Activated CD4-positive, alpha-beta T cell treated with anti-CD3 and anti-CD28 coated beads, Interleukin-2, amount 50 U/mL, for 24 hours (primary cell): ENCODE measurements around the gene HUS1.
"Not testable (repeated sequence)": the region's sequence is repeated elsewhere in the genome, so short reads cannot be mapped to it uniquely, and the experiment has no call there.

ENCODE experiments used
- DNase-seq, 2 donors: peaks; one replicate each; pipeline ENCODE4 v3.0.0-alpha.2; 2020; ENCODE audit warnings: low read depth in 1 of 2, low spot score in 1 of 2

The HUS1 gene

DNA sequence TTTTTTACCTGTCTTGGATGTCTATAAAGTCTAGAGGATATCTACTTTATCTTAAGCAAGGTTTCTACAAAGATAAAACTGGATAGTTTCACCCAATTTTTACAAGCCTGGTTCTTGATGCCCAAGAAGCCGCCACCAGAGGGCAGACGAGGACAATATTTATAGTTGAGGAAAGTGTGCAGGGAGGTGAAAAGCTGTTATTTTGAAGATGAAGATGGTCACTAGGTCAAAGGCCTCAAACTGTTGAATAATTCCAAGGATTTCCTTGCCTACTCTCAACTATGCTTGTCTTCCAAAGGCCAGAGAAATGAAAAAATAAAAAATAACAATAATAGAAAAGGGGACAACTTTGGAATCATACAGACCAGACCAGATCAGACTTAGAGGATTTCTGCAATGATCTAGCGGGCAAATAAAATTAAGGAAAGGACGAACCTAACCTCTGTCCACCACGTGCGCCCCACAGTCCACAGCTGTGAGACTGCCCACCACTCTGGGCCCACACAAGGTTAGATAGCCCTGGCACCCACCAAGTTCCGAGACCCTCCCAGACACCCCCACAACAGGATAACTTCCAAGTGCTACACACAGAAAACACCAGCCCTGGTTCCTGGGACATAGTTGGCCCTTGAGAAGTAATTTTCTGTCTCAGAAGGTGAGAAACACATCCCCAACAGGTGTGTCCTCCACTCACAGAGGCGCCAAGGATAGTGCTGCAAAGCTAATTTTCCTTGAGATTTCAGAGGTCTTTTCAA is 34.0 kb downstream of the HUS1 start:
- DNase-seq, result peak; percentile 54 to 68

DNA sequence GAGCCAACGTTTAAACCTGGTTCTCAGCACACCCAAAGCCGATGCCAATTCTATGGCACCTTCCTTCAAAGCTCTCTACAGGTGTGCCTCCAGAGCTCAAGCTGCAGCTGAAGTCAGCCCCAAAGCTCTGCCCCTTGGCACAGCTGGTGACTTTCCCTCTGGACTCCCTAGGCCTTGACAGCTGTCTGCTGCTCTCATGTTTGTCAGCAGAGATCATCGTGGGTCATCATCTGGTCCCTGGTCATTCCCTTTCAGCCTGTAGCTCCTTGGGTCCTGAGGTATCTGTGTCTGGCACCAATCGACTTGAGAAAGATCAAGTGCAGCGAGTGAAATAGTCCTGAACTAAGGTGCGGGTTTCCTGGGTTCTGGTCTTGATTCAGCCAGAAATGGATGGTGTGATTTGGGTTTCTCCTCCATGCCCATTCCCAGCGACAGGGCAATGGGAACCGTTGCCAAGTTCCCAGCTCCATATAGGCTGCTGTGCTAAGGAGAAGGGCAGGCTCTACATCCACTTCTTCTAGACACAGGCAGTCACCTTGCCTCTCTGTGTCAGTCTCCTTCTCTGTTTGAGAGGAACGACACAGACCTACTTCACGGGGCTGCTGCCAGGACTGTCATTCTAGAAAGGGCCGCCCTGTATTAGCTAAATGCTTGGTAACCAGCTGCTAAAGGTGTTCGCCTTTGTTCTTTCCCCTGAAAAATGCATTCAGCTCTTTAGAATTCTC is 34.7 kb downstream of the HUS1 start:
- no peak for DNase-seq

DNA sequence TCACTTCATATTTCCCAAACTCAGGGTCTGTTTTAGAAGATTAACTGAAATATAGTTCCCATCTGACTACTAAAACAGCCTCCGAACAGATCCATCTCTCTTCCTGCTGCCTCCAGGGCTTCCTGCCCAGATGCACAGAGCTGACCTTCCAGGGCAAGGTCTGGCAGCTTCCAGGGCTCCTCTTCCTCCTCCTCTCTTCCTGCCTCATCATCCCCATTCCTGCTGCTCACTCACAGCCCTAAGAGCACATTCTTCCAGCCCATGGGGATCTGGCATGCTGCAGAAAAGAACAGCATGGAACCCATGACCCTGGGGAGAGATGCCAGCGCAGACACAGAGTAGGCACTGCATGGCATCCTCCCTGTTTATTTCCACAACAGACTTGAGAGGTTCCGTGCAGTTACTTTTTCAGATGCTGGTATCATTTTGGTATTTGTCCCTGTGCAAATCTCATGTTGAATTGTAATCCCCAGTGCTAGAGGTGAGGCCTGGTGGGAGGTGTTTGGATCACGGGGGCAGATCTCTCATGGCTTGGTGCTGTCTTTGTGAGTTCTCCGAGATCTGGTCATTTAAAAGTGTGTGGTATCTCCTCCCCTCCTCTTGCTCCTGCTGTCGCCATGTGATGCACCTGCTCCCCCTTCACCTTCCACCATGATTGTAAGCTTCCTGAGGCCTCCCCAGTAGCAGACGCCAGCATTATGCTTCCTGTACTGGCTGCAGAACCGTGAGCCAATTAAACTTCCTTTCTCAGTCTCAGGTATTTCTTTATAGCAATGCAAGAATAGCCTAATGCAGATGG is 35.5 kb downstream of the HUS1 start:
- DNase-seq, result no peak

DNA sequence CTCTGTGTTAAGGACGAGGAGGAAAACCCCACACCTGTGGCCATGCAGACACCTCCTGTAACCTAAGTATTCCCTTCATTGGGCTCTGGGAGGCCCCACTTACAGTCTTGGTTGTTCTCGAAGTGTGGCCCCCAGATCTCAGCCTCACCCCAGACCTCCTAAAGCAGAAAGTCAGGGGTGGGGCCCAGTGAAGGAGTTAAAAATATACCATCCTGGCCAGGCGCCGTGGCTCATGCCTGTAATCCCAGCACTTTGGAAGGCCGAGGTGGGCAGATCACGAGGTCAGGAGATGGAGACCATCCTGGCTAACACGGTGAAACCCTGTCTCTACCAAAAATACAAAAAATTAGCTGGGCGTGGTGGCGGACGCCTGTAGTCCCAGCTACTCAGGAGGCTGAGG is 36.8 kb downstream of the HUS1 start:
- DNase-seq, result not testable (repeated sequence)

DNA sequence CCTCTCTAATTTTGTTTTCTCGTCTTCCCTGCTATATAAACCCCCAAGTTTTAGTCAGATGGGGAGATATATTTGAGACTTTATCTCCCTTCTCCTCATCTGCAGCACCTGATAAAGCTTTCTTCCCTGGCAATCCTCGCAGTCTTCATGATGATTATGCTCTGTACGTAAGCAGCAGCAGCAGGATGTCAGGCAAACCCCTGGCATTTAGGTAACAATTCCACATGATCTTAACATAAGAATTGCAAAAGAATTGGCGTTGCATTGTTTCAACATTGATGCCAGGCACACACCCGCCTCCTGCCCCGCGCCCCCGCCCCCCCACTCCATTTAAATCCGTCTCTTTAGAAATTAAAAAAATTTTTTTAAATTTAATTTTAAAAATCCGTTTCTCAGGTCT is 37.3 kb downstream of the HUS1 start:
- no peak for DNase-seq

DNA sequence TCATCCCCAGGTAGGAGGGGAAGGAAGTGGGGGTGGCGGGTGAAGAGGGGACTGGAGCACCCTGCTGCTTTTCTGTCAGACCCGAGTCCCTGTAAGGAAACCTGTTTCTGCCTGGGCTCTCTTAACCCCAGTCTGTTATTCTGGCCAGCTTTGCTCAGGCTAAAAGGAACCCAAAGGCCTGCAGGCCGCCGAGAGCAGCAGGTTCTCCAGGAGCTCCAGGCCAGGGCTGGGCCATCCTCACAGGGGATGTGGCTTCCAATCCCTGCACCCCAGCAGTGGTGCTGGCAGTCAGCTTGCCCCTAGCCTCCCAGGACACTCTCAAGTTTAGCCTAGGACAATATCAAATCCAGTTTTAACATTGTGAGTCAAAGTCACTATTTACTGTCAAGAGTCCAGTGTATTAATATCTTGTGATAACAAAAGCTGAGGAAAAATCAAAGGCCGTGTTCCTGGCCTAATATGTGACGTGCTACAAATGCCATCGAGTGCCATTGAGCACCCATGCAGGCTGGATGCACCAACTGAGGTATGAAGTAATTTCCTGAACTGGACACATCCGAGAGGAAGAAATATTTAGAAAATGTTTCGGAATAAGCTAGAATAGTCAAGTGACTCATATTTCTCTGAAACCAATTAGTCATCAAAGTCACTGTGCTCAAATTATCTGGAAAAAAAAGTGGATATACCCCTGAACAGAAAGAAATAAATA is 38.1 kb downstream of the HUS1 start:
- DNase-seq, result no peak

DNA sequence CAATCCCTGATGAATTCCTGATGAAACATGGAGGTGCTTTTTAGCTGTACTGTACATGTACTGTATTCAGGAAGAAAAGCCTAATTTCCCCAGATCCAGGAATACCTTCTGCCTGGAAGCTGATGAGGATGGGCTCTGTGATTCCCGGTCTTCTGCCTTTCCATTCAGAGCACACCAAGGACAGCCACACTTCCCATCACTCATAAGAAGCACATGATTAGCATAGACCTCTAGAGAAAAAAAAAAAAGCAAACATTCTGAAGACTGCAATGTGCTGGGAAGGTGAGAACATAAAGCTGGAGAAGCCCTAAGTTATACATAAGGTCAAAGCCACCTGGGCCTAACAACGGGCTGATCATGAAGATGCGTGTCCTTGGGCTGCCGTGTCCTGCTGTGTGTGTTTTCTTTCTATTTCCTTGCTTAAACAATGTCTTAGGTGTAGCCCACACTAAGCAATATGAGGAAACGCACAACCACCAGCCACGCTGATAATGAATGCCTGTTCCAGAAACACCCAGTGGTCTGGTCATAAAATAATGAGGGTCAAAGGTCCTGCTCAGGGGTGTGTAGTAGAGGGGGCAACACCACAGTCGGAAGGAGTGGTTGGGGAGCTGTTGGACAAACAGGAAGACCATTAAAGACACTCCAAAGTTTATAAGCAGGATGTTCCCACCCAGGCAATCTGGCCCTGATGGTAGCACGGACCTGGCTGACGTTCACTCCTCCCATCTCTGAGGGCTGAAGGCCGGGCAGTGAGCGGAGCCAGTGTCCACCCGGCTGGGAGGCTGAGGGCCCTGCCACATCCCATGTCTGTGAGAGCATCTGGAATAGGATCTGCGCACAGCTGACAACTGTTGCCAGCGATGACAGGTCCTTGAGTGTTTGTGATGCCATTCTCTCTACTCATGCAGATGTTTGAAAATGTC is 39.1 kb downstream of the HUS1 start:
- no peak for DNase-seq

DNA sequence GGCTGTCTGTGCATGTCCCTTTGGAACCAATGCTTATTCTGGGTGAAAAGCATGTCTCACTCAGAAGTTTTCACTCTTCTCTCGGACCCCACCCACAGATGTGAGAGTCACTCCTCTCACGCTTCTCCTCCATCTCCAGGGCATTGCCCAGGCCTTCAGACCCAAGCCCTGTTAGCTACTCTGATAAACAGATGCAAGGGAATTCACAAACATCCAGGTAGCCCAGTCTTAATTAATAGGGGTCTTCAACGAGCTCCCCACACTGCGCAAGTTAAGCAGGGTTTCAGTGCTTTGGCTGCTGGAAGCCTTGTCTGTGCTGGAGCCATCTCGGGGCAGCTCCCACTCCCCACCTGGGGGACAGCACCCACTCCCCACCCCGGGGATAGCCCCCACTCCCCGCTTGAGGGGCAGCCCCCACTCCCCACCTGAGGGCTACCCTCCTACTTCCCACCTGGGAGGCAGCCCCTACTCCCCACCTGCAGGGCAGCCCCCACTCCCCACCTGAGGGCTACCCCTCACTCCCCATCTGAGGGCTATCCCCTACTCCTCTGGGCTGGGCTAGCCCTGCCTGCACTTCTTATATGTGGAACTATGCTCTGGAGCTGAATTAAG is 39.9 kb downstream of the HUS1 start:
- no peak for DNase-seq

DNA sequence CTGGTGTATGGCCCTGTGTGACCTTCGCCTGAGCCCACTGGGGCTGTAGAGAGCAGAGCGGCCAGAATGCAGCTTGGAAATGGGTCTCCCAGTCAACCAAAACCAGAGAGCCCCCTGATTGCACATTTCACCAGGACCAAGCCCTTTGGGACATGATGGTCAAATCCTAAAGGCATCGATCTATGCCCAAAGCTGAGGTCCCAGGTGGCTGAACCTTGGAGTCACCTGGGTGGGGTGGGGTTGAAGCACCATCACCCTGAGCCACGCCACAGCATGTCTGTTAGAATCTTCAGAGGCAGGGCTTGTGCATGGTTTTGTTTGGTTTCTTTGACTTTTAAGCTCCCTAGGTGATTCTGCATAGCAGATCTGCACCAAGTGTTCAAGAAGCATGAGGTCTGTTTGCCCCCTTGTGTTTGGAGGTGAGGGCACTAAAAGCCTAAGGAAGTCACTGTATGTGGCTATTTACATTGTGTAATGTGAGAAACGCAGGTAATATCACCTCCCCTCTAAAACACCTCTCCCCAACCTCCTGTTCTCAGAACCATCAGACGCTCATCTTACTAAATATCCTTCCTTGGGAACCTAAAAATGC is 40.7 kb downstream of the HUS1 start:
- no peak for DNase-seq

DNA sequence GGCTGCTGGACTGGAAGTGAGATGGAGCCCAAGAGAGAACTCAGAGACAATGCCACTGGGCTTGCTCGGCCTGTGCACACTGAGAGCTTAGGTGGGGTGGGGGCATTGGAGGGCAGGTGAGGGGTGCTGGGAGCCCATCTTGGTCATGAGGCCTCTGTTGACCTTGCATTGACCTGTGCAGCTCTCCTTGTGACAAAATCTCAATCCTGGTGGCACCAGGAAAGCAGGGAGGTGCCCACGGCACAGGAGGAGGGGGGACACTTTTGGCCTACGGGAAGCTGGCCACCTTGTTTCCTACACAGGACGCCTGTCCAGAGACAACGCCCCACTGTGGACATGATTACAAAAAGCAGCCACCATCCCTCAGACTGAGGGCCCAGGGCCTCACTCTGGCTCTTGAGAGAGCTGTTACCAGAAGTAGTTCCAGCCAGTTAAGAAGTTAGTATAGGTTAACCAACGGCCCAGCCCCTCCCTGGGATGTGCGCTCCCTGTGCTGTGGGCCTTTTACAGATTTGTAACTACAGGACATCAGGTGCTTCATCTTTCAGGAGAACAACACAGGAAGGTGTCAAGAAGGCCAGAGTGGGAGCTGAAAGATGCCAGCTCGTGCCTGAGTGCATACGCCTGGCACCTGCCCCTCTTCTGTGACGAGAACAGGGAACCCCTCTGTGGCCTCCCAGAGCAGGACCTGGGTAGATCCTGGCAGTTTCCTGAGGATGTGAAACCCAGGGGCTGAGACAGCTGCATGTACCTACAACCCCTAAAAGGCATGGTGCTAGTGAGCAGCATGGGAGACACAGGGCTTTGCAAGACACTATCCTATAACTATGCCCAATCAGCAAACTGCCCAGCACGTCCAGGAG is 41.5 kb downstream of the HUS1 start:
- DNase-seq, result no peak

DNA sequence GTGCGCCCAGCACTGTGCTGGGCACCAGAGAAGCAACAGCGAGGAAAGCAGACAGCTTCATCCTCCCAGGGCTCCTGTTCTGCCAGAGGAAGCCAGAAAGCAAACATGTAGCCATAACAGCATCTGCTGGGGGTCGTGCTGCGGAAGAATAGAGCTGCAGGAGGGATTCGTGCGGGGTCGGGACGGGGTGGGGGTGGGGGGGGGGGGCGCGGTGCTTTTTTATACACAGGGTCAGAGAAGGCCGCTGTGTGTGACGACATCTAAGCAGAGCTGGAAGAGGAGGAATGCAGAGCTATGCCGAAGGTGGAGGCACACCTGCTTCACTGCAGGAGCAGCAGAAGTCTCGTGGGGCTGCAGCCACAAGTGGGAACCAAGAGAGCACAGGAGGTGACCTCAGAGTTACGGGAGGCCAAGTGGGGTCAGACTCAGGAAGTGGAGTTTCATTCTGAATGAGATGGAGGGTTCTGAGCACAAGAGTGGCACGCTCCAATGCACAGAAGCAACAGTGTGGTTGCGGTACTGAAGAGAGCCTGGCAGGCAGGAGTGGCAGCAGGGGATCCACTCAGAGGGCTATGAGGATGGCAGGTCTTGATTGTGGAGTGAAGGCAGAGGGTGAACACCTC is 42.2 kb downstream of the HUS1 start:
- no peak for DNase-seq

DNA sequence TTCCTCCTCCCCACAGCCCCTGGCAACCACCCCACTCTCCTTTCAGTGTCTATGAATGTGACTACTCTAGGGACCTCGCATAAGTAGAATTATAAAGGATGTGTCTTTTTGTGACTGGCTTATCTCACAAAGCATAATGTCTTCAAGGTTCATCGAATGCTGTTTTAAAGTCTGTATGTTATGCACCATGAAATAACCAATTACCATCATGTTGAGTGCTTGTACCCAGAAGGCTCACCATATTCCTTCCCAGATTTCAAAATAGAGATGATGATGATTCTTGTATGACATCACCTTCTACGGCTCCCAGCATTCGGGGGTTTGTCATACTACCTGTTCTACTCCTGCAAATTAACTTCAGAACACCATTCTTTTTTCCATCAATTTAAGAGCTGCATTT is 43.1 kb downstream of the HUS1 start:
- no peak for DNase-seq

DNA sequence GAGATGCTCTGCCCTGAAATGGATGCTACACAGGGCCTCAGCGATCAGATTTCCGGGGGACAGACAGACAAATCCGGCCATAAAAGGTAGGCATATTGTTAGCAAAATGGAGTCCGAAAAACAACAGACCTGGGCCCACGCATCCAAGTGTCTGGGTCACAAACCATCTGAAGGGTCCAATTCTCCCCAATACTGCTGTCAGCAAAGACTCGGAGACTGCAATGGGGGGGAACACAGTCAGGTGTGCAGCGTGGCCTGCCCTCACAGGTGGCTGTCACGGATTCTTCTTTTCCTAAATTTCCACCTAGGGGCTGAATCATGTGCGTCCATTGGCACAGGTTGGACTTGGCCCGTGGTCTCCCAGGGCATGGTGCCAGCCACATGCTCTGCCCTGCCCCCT is 44.1 kb downstream of the HUS1 start:
- no peak for DNase-seq

DNA sequence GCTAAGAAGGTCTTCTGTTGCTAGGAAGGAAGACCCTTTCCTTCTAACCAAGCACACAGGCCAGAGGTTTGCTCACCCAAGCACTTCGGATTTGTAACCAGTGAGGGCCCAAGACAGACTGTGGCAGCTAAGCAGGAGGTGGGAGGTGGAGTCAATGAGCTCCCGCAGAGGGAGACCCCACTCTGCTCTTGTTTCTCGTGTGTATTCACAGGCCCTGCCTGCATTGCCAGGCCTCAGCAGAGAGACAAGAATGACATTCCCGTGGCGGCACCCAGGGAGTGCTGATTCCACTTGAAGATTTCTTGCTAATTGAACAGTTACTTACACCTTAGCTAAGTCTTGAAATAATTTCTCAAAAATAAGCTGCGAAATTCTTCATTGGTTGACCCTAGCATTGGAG is 44.6 kb downstream of the HUS1 start:
- DNase-seq, result no peak

DNA sequence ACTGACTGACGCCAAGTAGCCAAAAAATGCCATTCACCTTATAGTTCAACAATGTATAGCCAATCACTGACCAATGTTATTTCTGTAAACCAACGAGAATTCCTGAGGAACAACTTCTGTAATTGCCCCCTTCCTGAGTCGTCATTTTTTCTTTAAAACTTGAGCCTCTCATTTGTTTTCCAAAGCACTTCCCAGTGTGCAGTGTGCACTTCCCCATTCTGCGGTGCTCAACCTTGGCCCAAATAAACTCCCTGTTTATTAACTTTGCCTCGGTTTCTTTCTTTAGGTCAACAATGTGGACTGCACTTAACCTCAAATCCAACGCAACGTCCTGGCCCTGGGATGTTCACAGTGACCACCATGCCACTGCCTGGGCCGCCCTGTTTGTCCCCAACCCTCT is 46.2 kb downstream of the HUS1 start:
- no peak for DNase-seq

DNA sequence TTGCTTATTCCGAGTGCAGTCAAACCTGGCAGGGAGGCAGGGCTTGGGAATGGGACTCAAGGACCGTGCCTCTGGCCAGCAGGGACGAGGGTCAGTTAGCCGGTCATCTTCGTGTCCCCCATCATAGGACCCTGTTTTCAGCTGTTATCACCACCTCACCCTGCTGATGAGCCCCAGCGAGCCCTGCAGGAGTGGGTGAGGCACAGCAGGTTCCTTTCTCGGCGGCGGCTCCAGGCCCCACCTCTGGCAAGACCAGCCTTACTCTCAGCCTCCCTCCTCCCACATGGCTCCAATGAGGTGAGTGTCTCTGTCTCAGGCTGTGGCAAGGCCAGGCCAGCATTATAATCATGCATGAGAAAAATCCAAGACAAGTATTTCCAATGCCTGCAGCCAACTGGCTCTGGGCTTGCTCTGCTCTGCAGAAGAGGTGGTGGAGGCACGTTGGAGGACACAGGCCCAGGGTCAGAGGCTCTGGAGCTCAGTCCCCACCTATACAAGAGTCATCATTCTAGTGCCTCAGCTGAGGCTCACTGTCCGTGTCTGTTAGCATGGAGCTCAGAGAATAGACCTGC is 46.9 kb downstream of the HUS1 start:
- DNase-seq, result no peak

DNA sequence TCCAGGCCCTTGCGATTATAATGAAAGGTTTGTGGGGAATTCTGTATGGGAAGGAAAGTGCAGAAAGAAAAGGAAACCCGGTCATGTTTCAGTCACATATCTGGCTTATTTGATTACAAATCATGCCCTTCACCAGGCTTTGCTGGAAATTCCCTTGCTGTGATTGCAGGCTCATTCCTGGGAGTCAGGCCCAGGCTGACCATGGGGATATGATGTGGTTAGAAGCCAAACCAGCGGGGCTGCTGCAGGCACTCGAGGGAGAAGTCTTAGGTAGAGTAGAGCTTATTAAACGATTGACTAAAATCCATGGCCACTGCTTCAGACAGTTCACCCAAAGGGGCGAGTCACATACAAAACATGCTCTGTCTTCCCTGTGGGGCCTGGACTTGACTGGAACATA is 47.4 kb downstream of the HUS1 start:
- no peak for DNase-seq
